Measurements from ENCODE around the gene MPV17.
"Not testable (repeated sequence)": the region's sequence is repeated elsewhere in the genome, so short reads cannot be mapped to it uniquely, and the experiment has no call there.

Gene MPV17

GRCh38 chr2:27353762-27354596 is 31.1 kb upstream of the MPV17 start:
- no peak overlapping the region for H3K4me3 ChIP-seq
- peaks cover 0 to 6% (median 4%) of the 10 kb centered on the region in 3 donors for H3K36me3 ChIP-seq
- H3K9me3 ChIP-seq: no peaks in the 10 kb centered on the region
- H3K4me1 ChIP-seq: peaks cover 0 to 37% (median 26%) of the 10 kb centered on the region in 4 donors
- no peaks in the 10 kb centered on the region for H3K27me3 ChIP-seq
- intact Hi-C loops (cut with DNase I; ENCODE audit: low total_unique reads): no loop called here
- no peak for DNase-seq
- TF ChIP-seq CTCF (IDR thresholded peaks at IDR 0.05): no peak
- no peak overlapping the region for H3K27ac ChIP-seq

DNA sequence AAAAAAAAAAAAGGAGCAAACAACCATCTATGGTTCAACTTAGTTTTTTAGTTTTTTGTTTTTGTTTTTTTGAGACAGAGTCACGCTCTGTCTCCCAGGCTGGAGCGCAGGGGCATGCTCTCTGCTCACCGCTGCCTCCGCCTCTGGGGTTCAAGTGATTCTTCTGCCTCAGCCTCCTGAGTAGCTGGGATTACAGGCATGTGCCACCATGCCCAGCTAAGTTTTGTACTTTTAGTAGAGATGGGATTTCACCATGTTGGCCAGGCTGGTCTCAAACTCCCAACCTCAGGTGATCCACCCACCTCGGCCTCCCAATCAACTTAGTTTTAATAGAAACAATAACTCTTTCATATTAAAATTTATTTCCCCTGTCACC is 30.5 kb upstream of the MPV17 start:
- H3K4me3 ChIP-seq; H3K27me3 ChIP-seq; intact Hi-C loops (cut with DNase I; ENCODE audit: low total_unique reads); H3K27ac ChIP-seq; H3K9me3 ChIP-seq; DNase-seq; H3K36me3 ChIP-seq: not testable (repeated sequence)
- peaks cover 0 to 34% (median 25%) of the 10 kb centered on the region in 4 donors for H3K4me1 ChIP-seq

DNA sequence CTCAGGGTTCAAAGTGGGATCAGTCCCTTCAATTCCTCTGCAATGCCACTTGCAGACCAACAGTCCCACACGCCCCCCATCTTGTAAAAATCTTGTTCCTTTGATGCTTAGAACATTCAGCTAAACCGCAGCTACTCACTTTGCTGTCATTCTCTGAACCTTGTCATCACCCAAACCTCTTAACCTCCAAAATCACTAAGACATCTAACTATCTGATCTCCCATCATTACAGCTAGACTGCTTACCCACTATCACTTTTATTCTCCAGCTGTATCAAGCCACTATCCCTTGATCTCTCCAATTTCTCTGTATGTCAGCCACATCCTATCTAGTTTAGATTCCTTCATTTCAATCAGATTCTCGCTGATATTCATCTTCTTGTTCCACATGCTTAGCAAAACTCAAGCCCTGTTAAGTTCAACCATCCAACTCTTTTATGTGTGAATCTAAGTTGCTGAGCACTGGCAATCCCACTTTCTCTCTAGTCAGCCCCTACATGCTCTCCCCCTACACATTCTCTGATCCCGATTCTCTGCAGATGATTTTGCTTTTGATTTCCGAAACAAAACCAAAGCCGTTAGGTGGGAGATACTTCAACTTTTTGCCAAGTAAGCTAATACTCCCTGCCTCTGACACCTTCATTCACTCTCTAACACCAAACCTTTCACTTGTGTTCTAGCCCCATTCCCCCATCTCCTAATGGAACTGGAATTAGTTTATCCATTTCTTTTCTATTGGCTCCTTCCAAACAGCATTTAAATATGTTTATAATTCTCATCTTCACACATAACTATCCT is 29.1 kb upstream of the MPV17 start:
- Histone ChIP-seq H3K36me3 (peaks cover 0 to 9% (median 8%) of the 10 kb centered on the region in 3 donors), H3K27ac (no peak overlapping the region), H3K4me1 (peaks cover 0 to 23% (median 15%) of the 10 kb centered on the region in 4 donors), H3K27me3 (no peaks in the 10 kb centered on the region), H3K9me3 (no peaks in the 10 kb centered on the region), H3K4me3 (no peak overlapping the region)
- intact Hi-C loops (cut with DNase I; ENCODE audit: low total_unique reads): no loop called here
- no peak for TF ChIP-seq CTCF (IDR thresholded peaks at IDR 0.05)
- no peak for DNase-seq

DNA sequence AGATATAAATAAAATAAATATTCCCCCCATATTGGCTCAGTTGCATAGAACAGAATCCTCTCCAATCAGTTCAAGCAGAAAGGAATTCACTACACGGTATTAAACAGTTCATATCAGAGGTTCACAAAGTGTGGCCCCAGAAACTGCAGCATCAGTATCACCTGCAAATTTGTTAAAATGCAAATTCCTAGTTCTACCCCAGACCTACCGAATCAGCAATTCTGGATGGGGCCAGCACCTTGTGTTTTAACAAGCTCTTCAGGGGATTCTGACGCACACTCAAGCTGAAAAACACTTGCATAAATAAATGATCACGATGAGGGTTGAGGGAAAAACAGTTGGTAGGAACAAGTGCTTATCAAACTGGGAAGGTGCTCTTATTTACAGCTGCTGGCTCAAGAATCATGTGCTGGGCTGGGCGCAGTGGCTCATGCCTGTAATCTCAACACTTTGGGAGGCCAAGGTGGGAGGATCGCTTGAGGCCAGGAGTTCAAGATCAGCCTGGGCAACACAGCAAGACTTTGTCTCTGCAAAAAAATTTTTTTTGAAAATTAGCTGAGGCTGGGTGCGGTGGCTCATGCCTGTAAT is 27.3 kb upstream of the MPV17 start:
- TF ChIP-seq CTCF (IDR thresholded peaks at IDR 0.05): no peak
- Histone ChIP-seq H3K9me3 (no peaks in the 10 kb centered on the region), H3K4me3 (no peak overlapping the region), H3K27ac (no peak overlapping the region), H3K4me1 (peaks cover 0 to 14% (median 6%) of the 10 kb centered on the region in 4 donors), H3K36me3 (peaks cover 0 to 10% (median 8%) of the 10 kb centered on the region in 3 donors), H3K27me3 (no peaks in the 10 kb centered on the region)
- no peak for DNase-seq
- intact Hi-C loops (cut with DNase I; ENCODE audit: low total_unique reads): no loop called here

GRCh38 chr2:27347641-27348040 is 24.7 kb upstream of the MPV17 start:
- Histone ChIP-seq H3K27me3 (no peaks in the 10 kb centered on the region), H3K36me3 (peaks cover 0 to 19% (median 15%) of the 10 kb centered on the region in 3 donors), H3K4me1 (peaks cover 0 to 4% (median 0%) of the 10 kb centered on the region in 4 donors), H3K4me3 (no peak overlapping the region), H3K9me3 (no peaks in the 10 kb centered on the region), H3K27ac (no peak overlapping the region)
- intact Hi-C loops (cut with DNase I; ENCODE audit: low total_unique reads): no loop called here
- DNase-seq: no peak
- no peak for TF ChIP-seq CTCF (IDR thresholded peaks at IDR 0.05)

Measured in tibial artery (tissue), 4 donors.